ENCODE results near the gene ZMAT5.

The ZMAT5 gene

DNA sequence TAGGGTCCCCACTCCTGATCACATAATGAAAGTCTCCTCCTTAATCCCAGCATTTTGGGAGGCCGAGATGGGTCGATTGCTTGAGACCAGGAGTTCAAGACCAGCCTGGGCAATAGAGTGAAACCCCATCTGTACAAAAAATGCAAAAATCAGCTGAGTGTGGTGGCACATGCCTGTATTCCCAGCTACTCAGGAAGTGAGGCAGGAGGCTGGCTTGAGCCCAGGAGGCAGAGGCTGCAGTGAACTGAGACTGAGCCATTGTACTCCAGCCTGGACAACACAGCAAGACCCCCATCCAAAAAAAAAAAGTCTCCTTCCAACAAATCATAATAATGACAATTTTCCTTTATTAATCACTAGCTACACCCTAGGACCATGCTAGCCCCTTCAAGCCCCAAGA lies 15.1 kb downstream of the ZMAT5 start:
- no peak for DNase-seq

DNA sequence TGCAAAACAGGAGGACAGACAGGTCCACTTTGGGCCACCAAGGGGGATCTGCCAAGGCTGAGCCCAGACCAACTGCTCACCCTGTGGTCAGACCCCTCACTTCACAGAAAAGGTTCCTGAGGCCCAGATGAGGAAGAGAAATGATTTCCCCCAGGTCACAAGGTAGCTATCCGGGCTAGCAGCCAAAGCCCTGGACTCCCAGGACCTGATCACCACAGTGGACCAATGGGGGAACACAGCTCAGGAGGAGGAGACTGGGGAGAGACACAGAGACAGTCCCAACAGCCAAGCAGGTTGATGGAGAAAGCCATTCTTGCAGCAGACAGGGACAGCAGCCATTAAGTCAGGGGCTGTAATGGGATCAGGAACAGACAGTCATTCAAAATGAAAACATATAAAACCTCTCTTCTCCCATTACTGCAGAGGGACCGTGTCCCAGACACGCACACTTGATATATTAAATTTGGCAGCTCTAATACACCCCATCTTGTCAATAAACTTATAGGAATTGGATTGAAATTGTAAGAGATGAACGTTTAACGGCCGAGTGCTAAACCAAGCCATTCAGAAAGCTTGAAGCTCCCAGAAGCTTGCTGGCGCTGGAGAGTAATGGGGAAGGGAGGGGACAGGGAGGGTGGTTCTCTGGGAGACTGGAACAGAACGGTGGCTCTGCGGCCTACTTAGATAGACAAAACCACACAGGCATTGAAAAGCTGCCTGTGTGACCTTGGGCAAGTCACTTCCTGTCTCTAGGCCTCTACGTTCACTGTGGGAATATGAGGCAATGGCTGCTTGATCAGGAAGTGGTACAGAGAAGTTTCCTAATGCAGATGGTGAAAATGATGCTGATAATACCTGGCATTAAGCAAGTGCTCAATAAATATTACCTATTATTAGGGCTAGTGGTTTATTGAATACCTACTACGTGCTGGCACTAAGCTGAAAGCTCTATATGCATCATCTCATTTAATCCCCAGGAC lies 16.0 kb downstream of the ZMAT5 start:
- DNase-seq, result no peak

GRCh38 chr22:29750029-29750428 lies 16.8 kb downstream of the ZMAT5 start:
- DNase-seq, result no peak

DNA sequence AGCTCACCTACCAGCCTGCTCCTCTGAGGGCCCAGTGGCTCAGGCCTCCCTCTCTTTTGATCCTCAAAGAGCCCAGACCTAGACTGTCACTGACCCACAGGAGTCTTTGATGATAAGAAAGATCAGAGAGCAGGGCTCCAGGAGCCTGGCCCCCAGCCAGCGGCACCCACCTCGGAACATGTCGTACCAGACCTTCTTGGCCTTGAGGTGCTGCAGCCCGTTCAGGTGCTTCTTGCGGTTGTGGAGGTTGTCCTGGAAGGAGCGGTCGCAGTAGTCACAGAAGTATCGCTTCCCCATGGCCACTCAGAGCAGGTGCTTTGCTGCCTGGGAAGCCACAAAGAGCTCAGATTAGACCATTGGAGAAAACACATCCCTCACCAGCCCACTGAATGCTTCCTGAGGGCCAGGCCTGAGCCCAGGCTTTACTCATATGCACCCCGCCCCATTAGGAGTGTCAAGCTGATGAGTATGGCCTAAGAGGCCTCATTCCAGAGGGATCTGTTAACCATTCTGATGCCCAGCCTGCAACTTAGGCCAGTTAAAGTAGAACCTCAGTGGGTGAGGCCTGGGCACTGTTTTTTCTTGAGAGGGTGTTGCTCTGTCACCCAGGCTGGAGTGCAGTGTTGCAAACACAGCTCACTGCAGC lies 18.4 kb downstream of the ZMAT5 start:
- no peak for DNase-seq

- no peak for DNase-seq
Measured at GRCh38 chr22:29747832-29748231, 19.0 kb downstream of the ZMAT5 start.

DNA sequence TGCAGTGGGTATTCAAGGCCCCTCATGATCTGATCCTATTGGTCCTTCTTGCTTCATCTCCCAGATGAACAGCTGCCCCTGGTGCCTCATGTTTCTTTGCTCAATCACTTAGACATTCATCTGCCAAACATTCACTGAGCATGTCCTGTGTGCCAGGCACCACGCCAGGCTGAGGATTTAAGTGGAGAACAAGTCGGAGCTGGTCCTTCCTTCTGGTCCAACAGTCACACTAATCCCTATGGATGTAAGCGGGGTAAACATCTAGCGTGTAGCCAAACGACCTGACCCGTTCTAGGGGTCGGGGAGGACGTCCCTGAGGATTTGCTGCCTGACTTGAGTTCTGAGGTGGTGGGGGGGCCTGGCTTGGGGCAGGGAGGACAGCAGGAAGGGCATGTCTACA lies 21.9 kb downstream of the ZMAT5 start:
- no peak for DNase-seq

DNA sequence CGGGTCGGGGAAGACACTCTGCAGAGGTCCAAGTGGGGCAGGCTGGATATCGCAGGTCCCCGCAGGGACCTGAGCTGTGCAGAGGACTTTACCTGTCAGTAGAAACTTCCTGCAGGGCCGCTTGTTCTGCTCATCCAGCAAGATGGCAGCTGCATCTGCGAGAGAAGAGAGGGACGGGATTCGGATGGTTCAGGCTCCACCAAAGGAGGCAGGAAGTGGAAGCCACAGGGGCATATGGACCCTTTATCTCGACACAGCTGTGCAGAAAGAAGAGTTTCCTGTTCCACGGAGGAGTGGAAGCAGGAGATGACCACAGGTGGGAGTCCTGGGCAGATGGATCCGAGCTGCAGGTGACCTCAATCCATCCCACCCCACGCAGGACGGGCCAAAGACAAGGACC lies 24.5 kb downstream of the ZMAT5 start:
- no peak for DNase-seq

DNA sequence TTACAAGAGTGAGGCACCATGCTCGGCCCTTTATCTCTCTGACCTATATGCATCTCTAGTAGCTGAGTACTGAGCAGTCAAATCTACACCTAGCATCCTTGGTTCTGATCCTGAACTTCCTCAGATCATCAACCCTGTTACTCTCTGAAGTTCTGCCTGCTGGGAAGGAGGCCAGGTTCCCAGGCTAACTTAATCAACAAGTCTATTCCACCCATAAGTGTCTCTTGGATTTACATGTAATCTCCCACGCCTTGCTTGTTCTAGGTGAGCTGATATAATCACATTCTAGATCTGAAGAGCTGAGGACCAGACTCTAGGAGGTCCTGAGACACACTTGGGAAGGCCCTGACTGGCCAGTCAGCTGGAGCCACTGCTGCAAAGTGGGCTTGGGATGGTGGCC lies 24.9 kb downstream of the ZMAT5 start:
- no peak for DNase-seq

DNA sequence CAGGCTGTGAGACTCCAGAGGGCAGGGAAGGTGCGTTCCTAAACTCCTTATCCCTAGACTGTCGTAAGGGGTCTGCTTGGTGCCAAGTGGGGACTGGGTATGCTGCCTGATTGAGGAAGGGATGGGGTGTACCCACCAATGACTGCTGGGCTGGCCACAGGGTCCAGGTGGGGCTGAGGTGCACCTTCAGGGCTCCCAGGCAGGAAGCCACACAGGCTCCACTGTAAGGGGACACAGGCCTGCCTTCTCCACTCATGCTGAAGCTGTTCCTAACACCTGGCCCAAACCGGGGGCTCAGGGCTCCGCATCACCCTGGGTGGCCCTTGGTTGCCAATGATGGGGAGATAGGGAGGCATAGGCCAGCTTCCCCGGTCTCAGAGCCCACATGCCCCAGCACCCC lies 26.6 kb downstream of the ZMAT5 start:
- no peak for DNase-seq

DNA sequence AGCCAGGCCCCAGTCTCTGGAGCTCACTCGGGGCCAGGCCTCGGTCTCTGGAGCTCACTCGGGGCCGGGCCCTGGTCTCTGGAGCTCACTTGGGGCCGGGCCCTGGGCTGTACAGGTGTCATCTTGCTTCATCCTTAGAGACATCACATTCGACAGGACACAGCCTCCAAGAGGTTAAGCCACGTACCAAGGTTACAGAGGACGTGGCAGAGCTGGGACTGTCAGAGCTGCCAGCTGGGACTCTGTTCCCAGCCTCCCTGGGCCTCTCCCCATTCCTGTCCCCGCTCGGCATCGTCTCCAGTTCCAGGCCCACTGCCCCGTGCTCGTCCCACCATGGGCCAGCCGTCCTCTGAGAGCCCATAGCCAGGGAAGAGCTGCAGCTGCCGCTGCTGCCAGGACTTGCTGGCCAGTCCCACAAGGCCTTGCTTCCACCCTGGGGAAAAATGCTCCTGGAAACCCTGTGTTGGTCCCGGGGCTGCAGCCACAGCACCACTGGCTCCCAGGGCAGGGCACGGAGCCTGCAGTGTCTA lies 27.4 kb downstream of the ZMAT5 start:
- DNase-seq, result no peak

DNA sequence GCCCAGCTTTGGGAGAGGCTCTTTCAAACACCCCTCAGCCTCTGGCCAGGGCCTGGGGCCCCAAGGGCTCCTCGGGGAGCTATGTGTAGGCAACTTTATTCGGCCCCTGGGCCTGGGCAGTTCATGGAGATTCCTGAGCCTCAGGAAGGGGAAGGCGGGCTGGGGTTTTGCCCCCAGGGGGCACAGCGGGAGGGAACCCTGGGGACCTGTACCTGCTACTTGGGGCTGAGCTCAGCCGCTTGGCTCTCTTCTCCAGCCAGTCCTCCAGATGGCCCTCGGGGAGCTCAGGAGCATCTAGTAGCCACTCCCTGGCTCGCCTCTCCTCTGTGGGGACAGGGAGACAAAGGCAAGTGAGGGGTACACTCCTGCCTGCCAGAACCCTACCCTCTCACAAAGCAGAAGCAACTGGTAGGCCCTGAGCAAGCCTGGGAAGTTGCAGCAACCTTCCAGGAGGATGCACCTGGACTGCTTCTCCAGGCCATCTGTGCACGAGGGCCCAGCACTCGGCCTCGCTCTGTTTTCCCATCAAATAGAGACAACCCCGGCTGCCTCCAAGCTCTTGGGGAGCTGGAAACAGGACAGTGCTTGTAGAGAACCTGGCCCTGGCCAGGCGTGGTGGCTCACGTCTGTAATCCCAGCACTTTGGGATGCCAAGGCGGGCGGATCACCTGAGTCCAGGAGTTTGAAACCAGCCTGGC lies 28.5 kb downstream of the ZMAT5 start:
- no peak for DNase-seq

DNA sequence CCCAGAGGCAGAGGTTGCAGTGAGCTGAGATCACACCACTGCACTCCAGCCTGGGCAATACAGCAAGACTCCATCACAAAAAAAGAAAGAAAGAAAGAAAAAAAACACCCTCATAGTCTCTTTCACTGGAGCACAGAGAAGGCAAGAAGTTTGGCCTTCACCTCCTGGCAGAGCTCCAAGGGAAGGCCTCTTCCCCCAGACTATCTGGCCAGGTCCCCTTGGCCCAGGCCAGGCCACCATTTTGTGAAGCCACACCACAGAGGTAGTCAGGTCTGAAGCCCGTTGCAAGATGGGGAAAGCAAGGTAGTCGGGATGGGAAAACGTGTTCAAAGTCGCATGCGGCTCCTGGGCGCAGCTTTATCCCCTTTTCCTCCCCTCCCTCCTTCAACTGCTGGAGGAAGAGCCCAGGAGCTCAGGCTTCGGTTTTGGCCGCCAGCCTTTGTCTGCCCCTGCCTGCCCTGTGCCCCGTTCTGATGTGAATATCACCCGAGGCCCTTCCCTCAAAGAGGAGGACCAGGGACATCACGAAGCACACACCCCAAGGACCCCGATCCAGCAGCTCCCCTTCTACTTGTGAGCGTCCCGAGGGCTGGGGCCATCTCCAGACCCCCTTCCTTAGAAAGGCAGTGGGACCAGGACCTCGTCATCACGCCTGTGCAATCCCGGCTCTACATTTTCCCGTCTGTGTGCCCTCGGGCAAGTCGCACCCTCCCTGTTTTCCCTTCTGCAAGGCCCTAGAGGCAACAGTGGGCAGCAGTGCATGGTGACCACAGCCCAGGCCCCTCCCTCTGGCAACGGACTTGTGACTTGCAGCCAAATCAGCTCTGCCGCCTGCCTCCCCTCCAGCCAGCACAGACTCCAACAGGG lies 29.3 kb downstream of the ZMAT5 start:
- no peak for DNase-seq

DNA sequence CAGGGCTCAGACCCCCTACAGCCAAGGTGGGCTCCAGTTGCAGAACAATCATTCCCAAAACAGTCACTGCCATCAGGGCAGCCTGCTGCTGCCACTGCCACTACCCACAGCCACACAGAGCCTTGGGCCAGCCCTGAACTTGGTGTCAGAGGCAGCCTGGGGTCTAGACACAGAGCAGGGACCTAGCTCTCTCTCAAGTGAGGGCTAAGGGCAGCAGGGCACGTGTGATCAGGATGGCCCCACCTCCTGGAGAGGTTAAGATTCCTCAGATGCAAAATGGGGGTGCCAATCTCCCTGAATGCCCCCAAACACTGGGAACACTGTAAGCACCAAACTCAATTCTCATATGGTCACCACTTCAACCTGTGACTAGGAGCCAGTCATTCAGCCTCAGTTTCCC lies 31.4 kb downstream of the ZMAT5 start:
- DNase-seq, result no peak

DNA sequence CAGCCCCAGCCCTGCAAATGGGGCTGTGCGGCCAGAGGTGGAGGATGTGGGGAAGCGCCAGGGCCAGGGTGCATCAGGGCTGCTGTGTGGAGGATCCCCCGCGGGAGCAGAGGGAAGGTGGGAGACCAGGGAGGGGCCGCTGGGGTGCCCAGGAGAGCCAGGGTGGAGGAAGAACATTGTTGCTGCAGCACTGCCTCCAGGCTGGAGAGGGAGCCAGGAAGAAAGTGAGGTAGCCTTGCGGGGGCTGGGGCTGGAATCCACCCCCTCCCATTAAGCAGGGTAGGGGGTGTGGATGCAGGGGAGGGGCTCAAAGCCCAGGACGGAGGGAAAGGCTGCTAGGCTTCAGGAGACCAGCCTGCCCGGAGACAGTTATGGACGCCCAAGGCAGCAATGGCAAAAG lies 32.0 kb downstream of the ZMAT5 start:
- DNase-seq, result no peak

DNA sequence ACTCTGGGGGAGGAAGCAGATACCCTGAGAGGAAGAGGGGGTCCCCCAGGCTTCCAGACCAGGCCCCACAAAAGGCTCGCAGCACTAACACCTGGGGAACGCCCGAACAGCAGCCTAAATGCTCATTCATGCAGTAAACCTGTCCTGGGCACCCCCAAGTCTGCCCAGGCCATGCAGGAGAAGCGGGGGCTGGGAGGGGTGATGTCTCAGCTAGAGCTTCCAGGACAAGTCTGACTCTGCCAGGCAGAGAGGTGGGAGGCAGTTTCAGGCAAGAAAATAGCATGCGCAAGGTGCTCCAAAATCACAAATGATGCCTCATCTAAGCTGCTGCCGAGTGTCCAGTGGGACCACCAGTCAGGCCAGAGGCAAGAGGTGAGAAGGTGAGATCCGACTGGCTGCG lies 32.4 kb downstream of the ZMAT5 start:
- no peak for DNase-seq

- DNase-seq, result no peak
Measured at GRCh38 chr22:29733362-29734201, 33.2 kb downstream of the ZMAT5 start.

DNA sequence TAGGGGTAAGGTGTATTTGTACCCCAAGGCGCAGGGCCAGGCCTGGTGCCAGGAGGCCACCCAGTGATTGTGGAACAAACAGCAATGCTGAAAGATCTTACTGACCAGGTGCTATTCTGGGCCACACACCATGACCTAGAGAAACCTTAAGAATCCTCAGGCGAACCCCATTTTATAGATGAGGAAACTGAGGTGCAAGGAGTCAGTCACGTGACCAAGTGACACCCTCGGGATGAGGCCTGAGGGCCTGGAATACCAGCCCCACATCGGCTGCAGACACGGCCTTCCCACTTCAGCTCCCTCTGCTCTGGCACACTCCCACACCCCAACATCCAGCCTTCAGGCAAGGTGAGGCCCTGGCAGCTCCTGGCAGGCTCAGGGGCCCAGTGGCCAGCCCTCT lies 33.9 kb downstream of the ZMAT5 start:
- no peak for DNase-seq

DNA sequence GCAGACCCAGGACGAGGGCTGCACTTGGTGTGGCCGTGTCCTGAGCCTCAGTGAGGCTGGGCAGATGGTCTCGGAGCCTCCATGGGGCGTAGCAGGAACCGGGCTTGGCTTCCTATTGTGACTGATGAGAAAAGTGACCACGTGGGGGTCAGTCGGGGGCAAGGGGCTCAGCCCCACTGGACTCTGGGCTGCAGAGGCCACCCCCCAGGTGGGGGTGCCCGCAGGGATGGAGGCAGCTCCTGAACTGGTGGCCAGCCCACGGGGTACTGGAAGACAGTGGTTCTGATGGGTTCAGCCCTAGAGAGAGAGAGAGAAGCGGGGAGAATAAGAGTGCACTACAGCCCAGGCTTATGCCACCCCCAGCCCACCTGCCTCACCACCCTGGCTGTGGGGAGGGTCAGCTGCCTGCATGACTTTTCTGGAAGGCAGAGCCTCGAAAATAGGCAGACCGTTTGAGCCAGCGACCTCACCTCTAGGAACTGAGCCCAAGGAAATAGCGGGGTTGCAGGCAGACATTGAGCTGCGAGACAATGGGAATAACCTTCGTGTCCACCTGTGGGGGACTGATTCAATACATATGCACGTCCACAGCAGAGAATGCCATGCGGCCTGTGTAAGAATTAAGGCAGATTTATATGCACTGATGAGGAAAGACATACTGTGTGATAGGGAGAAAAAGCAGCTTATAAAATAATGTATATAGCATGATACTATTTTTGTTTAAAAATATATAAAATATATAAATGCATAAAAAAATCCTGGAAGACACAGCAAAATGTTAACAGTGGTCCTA lies 35.6 kb downstream of the ZMAT5 start:
- no peak for DNase-seq

DNA sequence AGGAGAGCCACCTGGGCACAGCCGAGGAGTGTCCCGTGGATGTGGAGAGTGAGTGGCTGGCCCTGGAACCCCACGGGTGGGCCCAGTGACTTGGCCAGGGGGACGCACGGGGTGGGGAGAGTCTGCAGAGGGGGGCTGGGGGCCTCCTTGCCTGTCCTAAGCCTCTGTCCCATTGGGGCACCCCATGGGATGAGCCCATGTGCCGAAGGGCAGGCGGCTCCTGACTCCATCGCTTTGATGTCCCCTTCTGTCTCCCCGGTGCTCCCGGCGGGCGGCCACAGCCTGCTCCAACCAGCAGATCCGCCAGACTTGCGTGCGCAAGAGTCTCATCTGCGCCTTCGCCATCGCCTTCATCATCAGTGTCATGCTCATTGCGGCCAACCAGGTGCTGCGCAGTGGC lies 37.6 kb downstream of the ZMAT5 start:
- no peak for DNase-seq

DNA sequence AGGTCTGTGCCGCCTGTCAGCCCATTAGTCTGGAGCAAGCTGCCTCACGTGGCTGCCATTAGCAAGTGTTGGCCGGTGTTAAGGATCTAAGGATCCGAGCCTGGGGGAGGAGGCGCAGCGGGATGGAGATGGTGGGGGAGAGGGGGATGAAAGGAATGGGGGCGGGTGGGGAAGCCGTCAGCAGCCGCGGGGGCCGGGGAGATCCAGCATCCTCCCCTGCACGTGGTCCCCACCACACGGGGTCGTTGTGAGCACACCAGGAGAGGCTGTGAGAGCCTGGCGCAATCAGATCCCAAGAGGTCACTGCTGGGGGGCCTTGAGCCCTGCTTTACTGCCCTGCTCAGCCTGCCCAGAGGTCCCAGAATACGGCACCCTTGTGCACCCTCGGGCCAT lies 39.7 kb downstream of the ZMAT5 start:
- no peak for DNase-seq
